ENCODE measurements around the gene MINDY4.

The MINDY4 gene

DNA sequence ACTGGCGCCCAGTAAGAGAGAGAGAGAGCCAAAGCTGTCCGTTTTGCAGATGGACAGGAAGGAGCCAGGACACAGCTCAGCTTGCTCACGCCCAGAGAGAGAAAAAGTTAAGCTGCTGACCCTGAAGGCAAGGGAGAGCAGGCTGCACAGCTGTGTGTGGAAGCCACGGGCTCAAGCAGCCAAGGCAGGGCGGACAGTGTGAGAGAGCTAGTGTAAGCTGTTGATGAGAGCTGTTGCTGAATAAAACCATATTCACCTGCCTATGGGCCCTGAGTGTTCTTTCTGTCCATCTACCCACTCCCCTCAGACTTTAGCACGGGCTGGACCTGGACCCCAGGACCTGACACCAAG lies 13.9 kb upstream of the MINDY4 start:
- no peak overlapping the region for H3K4me3 ChIP-seq (ENCODE audit: low read length)
- no peak for DNase-seq (ENCODE audit: low read depth)
- TF ChIP-seq, protein P1, sequence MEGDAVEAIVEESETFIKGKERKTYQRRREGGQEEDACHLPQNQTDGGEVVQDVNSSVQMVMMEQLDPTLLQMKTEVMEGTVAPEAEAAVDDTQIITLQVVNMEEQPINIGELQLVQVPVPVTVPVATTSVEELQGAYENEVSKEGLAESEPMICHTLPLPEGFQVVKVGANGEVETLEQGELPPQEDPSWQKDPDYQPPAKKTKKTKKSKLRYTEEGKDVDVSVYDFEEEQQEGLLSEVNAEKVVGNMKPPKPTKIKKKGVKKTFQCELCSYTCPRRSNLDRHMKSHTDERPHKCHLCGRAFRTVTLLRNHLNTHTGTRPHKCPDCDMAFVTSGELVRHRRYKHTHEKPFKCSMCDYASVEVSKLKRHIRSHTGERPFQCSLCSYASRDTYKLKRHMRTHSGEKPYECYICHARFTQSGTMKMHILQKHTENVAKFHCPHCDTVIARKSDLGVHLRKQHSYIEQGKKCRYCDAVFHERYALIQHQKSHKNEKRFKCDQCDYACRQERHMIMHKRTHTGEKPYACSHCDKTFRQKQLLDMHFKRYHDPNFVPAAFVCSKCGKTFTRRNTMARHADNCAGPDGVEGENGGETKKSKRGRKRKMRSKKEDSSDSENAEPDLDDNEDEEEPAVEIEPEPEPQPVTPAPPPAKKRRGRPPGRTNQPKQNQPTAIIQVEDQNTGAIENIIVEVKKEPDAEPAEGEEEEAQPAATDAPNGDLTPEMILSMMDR (conservative IDR thresholded peaks at IDR 0.05; ENCODE audit: low read length) = no peak

DNA sequence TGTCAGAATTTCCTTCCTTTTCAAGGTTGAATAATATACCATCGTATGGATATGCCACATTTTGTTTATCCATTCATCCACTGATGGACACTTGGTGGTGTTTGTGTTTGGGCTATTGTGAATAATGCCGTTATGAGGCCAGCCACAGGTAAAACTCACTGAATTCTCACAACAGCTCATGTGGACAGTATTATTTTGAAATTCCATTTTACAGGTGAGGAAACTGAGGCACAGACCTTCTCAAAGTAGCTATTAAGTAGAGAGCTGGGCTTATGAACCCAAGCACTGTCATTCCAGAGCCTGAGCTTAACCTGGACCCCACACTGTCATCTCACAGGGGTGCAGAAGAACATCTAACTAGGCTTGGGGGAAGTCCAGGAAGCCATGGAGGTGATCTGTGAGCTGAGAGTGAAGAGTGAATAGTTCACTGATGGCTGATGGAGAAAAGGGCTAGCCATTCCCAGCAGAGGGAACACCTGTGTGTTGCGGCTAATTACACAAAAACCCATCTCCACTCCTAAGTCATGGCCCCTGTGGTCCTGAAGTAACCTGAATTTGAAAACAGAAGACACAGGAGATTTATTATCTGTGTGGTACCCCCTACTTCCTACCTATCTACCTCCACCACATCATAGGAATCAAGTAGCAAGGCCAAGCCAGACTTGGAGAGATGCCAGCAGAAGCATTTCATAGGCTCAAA lies 10.6 kb upstream of the MINDY4 start:
- H3K4me3 ChIP-seq (ENCODE audit: low read length) = no peak overlapping the region
- TF ChIP-seq, protein P1 (conservative IDR thresholded peaks at IDR 0.05; ENCODE audit: low read length) = no peak
- no peak for DNase-seq (ENCODE audit: low read depth)

DNA sequence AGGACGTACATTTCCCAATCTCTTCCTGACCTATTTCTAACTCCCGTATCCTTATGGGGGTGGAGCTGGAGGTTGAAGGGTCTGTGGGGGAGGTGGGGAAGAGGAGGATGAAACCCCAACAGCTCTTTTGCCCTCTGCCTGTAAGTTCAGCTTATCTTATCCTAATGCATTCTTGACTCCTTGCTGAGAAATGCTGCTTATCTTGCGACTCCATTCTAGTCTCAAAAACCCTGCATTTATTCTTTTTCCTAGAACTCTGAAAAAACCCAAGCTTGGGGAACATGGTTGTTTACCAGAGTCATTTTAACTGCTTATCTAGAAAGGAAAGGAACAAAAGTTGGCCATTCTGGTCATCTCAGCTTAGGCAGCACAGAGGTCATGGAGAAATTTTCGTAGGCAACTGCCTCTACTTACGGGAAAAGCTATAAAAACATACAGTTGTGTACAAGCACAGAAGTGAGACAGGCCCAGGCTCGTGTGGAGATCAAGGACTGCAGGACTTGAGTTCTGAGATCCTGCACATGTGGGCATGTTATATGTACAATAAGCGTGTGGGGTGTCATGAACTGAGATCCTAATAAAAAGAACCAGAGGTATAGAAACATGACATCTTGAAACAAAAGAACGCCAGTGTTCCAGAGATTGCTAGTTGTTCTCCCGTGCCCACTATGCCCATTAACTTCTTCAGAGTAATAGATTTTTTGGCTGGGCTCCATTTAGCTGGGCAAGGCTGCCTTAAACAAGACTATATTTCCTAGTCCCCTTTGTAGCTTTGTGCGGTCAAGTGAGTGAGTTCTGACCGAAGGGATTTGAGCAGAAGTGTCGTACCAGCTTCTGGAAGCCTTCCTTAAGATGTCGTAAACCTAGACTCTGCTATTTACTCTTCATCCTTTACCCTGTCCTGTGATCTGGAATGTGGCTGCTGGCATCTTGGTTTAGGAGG lies 9.7 kb upstream of the MINDY4 start:
- no peak overlapping the region for H3K4me3 ChIP-seq (ENCODE audit: low read length)
- TF ChIP-seq, protein P1 (conservative IDR thresholded peaks at IDR 0.05; ENCODE audit: low read length) = no peak
- no peak for DNase-seq (ENCODE audit: low read depth)

DNA sequence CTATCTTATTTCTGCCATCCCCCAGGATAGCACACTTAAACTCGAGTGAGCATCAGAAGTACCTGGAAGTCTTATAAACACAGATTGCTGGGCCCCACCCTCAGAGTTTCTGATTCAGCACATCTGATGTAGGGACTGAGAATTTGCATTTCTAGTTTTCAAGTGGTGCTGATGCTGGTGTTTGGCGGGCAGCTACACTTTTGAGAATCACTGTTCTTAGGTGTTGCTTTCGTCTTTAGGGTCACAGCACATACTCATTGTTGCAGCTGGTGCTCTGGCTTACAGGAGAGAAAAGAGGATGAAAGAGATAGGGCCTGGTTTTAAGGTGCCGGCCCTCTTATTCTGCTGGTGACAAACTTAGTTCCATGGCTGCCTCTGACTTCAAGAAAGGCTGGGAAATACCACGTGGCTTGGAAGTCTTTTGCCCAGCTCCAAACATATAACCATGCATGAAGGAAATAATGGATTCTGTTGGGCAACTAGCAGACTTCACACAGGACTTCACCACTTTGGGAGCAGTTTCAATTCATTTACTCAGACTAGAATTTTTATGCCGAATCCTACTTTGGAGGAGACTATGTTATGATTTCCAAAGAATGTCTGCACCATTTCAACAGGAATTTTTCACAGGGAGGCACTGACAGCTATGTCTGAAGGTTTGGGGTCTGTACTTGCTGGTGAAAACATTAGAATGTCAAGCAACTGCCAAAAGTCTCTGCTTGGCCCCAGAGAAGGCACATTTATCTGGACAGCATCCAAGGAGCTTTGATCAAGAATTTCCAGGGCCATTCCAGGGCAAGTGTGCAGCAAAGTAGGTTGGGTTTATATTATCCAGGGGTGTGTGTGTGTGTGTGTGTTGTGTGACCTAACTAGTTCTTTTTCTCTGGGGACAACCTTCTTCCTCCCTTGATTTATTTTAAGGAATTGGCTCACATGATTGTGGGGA lies 6.9 kb upstream of the MINDY4 start:
- TF ChIP-seq, protein P1 (conservative IDR thresholded peaks at IDR 0.05; ENCODE audit: low read length) = no peak
- H3K4me3 ChIP-seq (ENCODE audit: low read length) = no peak overlapping the region
- peak; percentile 85 for DNase-seq (ENCODE audit: low read depth)

DNA sequence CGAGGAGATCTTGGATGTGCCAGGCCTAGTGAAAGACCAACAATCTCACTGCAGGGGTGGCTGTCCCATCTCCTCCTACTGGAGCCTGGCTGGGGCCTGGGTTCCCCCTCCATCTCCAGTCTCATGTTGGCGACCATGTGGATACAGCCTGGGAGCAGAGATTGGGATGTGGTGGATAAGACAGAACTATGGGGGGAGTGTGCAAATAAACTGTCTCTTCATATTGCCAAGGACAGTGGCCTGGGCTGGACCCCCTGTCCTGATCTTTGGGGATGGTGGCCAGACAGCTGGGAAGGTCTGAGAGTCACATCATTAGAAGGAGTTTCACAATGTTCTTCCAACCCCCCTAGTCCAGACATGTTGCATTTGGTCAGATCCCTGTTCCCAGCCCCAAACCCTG lies 5.8 kb upstream of the MINDY4 start:
- TF ChIP-seq, protein P1 (conservative IDR thresholded peaks at IDR 0.05; ENCODE audit: low read length) = no peak
- DNase-seq (ENCODE audit: low read depth) = no peak
- H3K4me3 ChIP-seq (ENCODE audit: low read length) = no peak overlapping the region

DNA sequence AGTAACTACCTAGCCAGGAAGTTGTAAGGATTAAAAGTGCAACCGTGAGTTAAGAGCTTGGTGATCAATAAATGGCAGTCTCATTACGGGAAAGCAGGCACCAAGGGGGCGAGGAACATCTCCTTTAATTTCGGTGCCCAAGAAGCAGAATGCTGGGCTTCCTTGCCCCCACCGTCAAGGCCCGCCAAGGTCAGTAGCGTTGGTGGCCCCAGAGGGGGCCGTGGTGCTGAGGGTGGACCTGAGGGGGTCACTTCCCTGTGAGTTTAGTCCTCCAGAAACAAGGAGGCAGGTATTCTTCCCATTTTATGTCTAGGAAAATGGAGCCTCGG lies 408 bp upstream of the MINDY4 start:
- TF ChIP-seq, protein P1 (conservative IDR thresholded peaks at IDR 0.05; ENCODE audit: low read length) = no peak
- no peak for DNase-seq (ENCODE audit: low read depth)
- H3K4me3 ChIP-seq (ENCODE audit: low read length) = peak overlapping the region; percentile 79
